ENCODE results near the gene SRP19. TPM values are rescaled to one million over a fixed set of nuclear protein-coding genes. Genes with fewer than 3 reads are reported as not detected.
A peak's percentile ranks its signal among the peaks of the same experiment; 100 is the strongest.

SRP19 gene
- total RNA-seq (2014; rRNA removed; shearing (Covaris generic)), result 71.3 and 82.8 TPM in 2 replicates

DNA sequence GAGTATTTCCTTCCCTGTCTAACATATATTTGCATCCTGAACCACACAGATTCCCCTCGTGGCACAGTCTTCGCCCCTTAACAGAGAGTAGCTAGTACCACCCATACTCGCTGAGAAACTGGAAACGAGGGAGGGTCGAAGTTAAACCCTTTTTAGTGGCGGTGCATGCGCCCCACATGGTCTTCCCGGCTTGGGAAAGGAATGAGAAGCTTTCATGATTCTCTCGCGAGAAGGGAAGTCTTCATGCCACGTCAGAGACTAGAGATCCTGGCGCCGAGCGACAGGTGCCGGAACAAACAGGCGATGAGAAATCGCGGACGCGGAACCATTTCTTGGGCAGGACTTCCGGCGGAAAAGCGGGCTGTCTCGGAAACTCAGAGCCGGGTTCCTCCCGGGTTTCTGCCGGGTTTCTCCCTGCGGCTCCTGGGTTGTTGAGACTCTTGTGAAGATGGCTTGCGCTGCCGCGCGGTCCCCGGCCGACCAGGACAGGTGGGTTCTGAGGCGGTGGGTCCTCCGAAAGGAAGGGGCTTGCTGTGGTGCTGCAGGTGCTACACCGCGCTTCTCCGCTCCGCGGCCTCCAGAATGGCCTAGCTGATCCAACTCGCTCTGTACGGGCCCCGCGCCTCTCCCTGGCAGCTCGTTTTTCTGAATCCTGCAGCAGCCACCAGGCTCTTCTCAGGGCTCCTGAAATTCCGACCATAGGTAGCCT lies at the start of gene SRP19:
TSS of gene SRP19 (plus strand) at position 359 of the 709 bp plus-strand sequence. CDS start at position 449, 90 bp downstream.
- no peaks in the 10 kb centered on the region for H3K9me3 ChIP-seq (replicated peaks)
- H3K36me3 ChIP-seq, result peaks cover 11% of the 10 kb centered on the region
- no peaks in the 10 kb centered on the region for H3K27me3 ChIP-seq
- 0 out of 2 replicates have a peak, but pooled peaks cover 3% of the 10 kb centered on the region for H3K4me1 ChIP-seq
- peak; percentile 95 to 98 for DNase-seq
- peak within 1 kb of the TSS; percentile 73 for H3K4me3 ChIP-seq
- peak within 1 kb of the TSS; percentile 41 for H3K27ac ChIP-seq

GRCh38 chr5:112812549-112812948 lies 48.5 kb upstream of the SRP19 start:
- H3K27ac ChIP-seq, result no peak overlapping the region
- no peaks in the 10 kb centered on the region for H3K27me3 ChIP-seq
- no peaks in the 10 kb centered on the region for H3K9me3 ChIP-seq (replicated peaks)
- no peak for DNase-seq
- H3K36me3 ChIP-seq, result peaks cover 17% of the 10 kb centered on the region
- H3K4me3 ChIP-seq, result no peak overlapping the region
- no peaks in the 10 kb centered on the region for H3K4me1 ChIP-seq

DNA sequence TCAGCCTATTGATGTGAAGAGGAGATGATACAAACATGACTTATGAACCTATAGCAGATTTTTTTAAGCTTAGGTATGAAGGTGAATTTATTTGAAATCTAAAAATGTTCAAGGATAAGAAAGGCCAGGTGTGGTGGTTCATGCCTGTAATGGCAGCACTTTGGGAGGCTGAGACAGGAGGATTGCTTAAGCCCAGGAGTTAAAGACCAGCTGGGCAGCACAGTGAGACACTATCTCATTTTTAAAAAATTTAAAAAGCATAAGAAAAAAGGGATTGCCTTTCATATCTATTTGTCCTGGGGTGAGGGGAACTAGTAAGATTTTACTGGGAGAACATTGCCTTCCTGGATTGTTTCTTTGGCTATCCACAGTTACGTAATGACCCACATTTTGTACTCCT lies 40.8 kb upstream of the SRP19 start:
- H3K9me3 ChIP-seq (replicated peaks), result no peaks in the 10 kb centered on the region
- no peak for DNase-seq
- no peaks in the 10 kb centered on the region for H3K27me3 ChIP-seq
- H3K4me1 ChIP-seq, result no peaks in the 10 kb centered on the region
- H3K27ac ChIP-seq, result no peak overlapping the region
- peaks cover 28% of the 10 kb centered on the region for H3K36me3 ChIP-seq
- H3K4me3 ChIP-seq, result no peak overlapping the region

GRCh38 chr5:112822456-112822855 lies 38.6 kb upstream of the SRP19 start:
- Histone ChIP-seq H3K4me1 (no peaks in the 10 kb centered on the region), H3K36me3 (peaks cover 22% of the 10 kb centered on the region), H3K4me3 (no peak overlapping the region), H3K27ac (no peak overlapping the region), H3K9me3 (replicated peaks) (no peaks in the 10 kb centered on the region), H3K27me3 (no peaks in the 10 kb centered on the region)
- DNase-seq, result no peak

- Histone ChIP-seq H3K9me3 (replicated peaks) (no peaks in the 10 kb centered on the region), H3K4me1 (no peaks in the 10 kb centered on the region), H3K4me3 (no peak overlapping the region), H3K27me3 (no peaks in the 10 kb centered on the region), H3K27ac (no peak overlapping the region), H3K36me3 (peaks cover 26% of the 10 kb centered on the region)
- no peak for DNase-seq
These were observed 37.9 kb upstream of the SRP19 start for GRCh38 chr5:112823181-112823580.

GRCh38 chr5:112823656-112824055 lies 37.4 kb upstream of the SRP19 start:
- no peak overlapping the region for H3K4me3 ChIP-seq
- H3K9me3 ChIP-seq (replicated peaks), result no peaks in the 10 kb centered on the region
- H3K27me3 ChIP-seq, result no peaks in the 10 kb centered on the region
- H3K36me3 ChIP-seq, result peaks cover 28% of the 10 kb centered on the region
- DNase-seq, result no peak
- H3K27ac ChIP-seq, result no peak overlapping the region
- H3K4me1 ChIP-seq, result no peaks in the 10 kb centered on the region

- H3K4me3 ChIP-seq, result no peak overlapping the region
- no peak overlapping the region for H3K27ac ChIP-seq
- H3K27me3 ChIP-seq, result no peaks in the 10 kb centered on the region
- no peak for DNase-seq
- no peaks in the 10 kb centered on the region for H3K4me1 ChIP-seq
- peaks cover 31% of the 10 kb centered on the region for H3K36me3 ChIP-seq
- H3K9me3 ChIP-seq (replicated peaks), result no peaks in the 10 kb centered on the region
These were observed 36.9 kb upstream of the SRP19 start for GRCh38 chr5:112824197-112824596.

DNA sequence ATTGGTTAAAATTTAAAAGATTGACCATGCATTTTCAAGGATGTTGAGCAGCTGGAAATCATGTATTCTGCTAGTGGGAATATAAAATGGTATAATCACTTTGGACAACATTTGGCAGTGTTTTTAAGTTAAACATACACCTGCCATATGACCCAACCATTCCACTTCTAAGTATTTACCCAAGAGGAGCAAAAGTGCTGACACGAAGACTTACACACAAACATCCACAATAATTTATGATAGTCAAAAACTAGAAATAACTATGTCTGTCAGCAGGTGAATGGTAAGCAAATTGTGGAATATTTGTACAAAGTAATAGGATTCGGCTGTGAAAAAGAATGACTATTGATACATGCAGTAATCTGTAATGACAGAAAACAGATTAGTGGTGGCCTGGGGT lies 30.7 kb upstream of the SRP19 start:
- no peak for DNase-seq
- Histone ChIP-seq H3K9me3 (replicated peaks) (no peaks in the 10 kb centered on the region), H3K27me3 (no peaks in the 10 kb centered on the region), H3K4me3 (no peak overlapping the region), H3K4me1 (no peaks in the 10 kb centered on the region), H3K36me3 (peaks cover 24% of the 10 kb centered on the region), H3K27ac (no peak overlapping the region)

GRCh38 chr5:112833971-112834370 lies 27.1 kb upstream of the SRP19 start:
- no peaks in the 10 kb centered on the region for H3K4me1 ChIP-seq
- H3K36me3 ChIP-seq, result peaks cover 26% of the 10 kb centered on the region
- H3K27ac ChIP-seq, result no peak overlapping the region
- no peak for DNase-seq
- no peaks in the 10 kb centered on the region for H3K9me3 ChIP-seq (replicated peaks)
- no peaks in the 10 kb centered on the region for H3K27me3 ChIP-seq
- H3K4me3 ChIP-seq, result no peak overlapping the region

DNA sequence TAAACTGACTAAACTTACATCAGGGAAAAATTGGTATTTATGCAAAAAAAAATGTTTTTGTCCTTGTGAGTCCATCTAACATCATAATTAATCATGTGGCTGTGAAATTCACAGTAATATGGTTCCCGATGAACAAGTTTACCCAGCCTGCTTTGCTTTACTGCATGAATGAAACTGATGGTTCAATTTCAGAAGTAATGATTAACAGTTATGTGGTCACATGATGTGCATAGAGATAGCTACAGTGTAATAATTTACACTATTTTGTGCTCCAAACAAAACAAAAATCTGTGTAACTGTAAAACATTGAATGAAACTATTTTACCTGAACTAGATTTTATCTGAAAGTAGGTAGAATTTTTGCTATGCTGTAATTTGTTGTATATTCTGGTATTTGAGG lies 16.6 kb upstream of the SRP19 start:
- Histone ChIP-seq H3K4me3 (no peak overlapping the region), H3K9me3 (replicated peaks) (no peaks in the 10 kb centered on the region), H3K36me3 (peaks cover 14% of the 10 kb centered on the region; the same call in 1 of the 2 replicates), H3K4me1 (no peaks in the 10 kb centered on the region), H3K27ac (no peak overlapping the region), H3K27me3 (no peaks in the 10 kb centered on the region)
- no peak for DNase-seq

GRCh38 chr5:112846556-112846955 lies 14.5 kb upstream of the SRP19 start:
- Histone ChIP-seq H3K36me3 (0 out of 2 replicates have a peak, but pooled peaks cover 4% of the 10 kb centered on the region), H3K27me3 (no peaks in the 10 kb centered on the region), H3K4me3 (no peak overlapping the region), H3K9me3 (replicated peaks) (no peaks in the 10 kb centered on the region), H3K4me1 (no peaks in the 10 kb centered on the region), H3K27ac (no peak overlapping the region)
- no peak for DNase-seq

GRCh38 chr5:112847306-112847705 lies 13.8 kb upstream of the SRP19 start:
- Histone ChIP-seq H3K36me3 (no peaks in the 10 kb centered on the region), H3K27me3 (no peaks in the 10 kb centered on the region), H3K9me3 (replicated peaks) (no peaks in the 10 kb centered on the region), H3K4me1 (no peaks in the 10 kb centered on the region), H3K4me3 (no peak overlapping the region), H3K27ac (no peak overlapping the region)
- DNase-seq, result no peak

DNA sequence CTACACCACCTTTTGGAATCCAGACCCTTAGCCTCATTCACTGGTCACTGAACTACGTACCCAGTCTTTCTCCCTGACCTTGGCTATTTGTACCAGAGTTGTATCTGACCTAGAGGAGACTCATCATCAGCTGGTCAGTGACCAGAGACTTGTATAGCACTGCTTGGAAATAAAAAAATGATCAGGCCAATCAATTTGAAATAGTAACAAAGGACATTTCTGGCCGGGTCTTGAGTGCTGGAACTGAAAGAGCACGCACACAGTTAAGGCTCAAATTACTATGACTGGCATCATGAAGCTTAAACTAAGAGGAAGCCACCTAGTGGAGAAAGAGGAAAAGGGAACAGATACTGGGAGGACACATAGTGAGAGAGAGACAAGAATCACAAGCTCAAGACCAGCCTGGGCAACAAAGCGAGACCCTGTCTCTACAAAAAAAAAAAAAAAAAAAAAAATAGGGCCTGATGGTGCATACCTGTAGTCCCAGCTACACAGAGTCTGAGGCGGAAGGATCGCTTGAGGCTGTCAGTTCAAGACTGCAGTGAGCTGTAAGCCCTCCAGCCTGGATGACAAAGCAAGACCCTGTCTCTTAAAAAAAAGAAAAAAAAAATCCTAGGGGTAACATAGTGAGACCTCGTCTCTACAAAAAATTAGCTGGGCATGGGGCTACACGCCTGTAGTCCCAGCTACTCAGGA lies 12.8 kb upstream of the SRP19 start:
- DNase-seq, result peak; percentile 24 to 81
- no peak overlapping the region for H3K27ac ChIP-seq

DNA sequence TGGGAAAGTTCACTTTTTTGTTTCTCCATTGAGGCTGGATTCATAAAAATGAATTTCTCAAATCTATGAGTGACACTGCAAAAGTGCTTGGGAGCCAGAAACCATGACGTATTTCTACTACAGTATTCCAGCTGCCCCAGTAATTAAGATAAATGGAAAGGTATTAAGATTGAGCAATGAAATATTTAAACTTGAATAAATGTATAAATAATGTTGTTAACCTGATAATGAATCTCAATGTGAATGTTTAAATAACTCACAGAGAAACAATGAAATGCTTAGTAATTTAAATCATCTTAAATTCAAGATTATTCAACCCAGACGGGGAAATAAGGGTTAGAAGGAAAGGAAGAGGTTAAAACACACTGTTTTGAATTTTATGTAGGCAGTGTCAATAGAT lies 11.2 kb upstream of the SRP19 start:
- H3K27me3 ChIP-seq, result no peaks in the 10 kb centered on the region
- no peaks in the 10 kb centered on the region for H3K36me3 ChIP-seq
- DNase-seq, result no peak
- no peak overlapping the region for H3K4me3 ChIP-seq
- H3K9me3 ChIP-seq (replicated peaks), result peaks cover 5% of the 10 kb centered on the region; the same call in 1 of the 2 replicates
- no peak overlapping the region for H3K27ac ChIP-seq
- no peaks in the 10 kb centered on the region for H3K4me1 ChIP-seq

More for the DNA sequence above, 12.8 kb upstream of the SRP19 start:
- Histone ChIP-seq H3K36me3 (no peaks in the 10 kb centered on the region), H3K9me3 (replicated peaks) (no peaks in the 10 kb centered on the region), H3K4me1 (no peaks in the 10 kb centered on the region), H3K27me3 (no peaks in the 10 kb centered on the region), H3K4me3 (0 out of 2 replicates have a peak overlapping the region, but pooled peaks have one; percentile 18)

DNA sequence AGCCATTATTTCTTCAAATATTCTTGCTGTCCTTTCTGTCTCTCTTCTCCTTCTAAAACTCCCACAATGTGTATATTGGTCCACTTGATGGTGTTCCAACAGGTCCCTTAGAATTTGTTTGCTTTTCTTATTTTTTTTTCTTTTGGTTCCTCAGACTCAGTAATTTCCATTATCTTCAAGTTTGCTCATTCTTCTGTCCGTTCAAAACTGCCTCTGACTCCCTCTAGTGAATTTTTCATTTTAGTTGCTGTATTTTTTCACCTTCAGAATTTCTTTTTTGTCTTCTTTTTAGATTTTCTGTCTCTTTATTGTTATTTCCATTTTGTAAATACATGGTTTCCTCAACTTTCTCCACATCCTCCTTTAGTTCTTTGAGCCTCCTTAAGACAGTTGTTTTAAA lies 6.4 kb upstream of the SRP19 start:
- Histone ChIP-seq H3K9me3 (replicated peaks) (peaks cover 5% of the 10 kb centered on the region; the same call in 1 of the 2 replicates), H3K4me1 (no peaks in the 10 kb centered on the region), H3K27me3 (no peaks in the 10 kb centered on the region), H3K4me3 (no peak overlapping the region), H3K27ac (no peak overlapping the region), H3K36me3 (no peaks in the 10 kb centered on the region)
- no peak for DNase-seq

Measured in SJCRH30 (cell line).